ENCODE data around the gene BMP6.

BMP6 gene

DNA sequence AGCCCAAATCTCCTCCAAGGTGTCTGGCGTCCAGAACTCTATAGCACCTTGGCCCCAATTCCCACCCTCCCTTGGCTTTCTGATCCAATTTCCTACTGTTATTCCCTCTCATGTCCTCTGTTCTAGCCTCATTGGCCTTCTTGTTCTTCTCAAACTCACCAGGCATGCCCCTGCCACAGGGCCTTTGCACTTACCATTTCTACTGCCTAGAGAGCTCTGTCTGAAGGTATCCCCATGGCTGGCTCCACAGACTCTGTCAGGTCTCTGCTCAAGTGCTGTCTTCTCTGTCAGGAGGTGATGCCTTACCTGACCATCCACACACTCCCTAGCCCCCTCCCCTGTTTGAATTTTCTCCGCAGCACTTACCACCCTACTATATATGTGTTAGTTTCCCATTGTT, 5.6 kb upstream of the BMP6 start:
- DNase-seq: no peak

- peak; percentile 9 to 28 for DNase-seq
Measured at GRCh38 chr6:7721649-7722048, 4.2 kb upstream of the BMP6 start.

DNA sequence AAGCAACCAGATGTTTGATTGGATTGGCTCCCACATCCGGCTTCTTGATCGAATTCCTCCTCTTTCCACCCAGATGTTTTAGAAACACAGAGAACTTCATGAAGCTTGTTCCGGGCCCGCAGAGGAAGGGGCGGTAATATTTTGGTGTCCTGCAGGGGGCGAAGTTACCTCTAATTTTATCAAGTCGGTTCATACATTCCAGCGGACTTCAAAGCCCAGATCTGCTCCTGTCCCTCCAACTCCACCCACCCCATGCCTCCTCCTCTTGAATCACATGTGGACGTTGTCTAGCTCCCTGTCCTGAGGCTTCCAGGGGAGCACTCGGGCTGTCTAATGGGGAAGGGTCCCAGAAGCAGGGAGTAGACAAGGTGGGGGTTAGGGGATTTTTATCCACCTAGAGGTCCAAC, 2.9 kb upstream of the BMP6 start:
- peak; percentile 46 to 66 for DNase-seq

- no peak for DNase-seq
Measured at GRCh38 chr6:7723554-7723953, 2.3 kb upstream of the BMP6 start.

DNA sequence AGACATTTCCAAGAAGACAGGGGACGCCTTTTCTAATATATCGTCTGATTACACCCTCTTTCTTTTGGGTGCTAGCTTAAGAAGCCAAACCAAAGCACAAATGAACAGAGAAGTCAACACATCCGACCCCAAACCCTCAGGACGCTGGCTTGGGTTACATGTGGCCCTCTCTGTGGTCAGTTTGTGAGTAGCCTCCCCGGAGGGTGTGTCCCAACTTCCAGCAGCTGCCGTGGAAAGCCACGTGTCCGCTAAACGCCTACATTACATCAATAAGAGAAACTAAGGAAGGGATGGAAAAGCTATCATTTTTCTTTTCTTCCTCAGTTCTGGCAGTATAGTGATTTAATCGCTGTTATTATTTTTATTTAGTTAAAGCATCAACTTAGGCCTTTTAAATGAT, 487 bp upstream of the BMP6 start:
- no peak for DNase-seq

- DNase-seq: no peak
Measured at GRCh38 chr6:7726416-7727085, 652 bp downstream of the BMP6 start.

DNA sequence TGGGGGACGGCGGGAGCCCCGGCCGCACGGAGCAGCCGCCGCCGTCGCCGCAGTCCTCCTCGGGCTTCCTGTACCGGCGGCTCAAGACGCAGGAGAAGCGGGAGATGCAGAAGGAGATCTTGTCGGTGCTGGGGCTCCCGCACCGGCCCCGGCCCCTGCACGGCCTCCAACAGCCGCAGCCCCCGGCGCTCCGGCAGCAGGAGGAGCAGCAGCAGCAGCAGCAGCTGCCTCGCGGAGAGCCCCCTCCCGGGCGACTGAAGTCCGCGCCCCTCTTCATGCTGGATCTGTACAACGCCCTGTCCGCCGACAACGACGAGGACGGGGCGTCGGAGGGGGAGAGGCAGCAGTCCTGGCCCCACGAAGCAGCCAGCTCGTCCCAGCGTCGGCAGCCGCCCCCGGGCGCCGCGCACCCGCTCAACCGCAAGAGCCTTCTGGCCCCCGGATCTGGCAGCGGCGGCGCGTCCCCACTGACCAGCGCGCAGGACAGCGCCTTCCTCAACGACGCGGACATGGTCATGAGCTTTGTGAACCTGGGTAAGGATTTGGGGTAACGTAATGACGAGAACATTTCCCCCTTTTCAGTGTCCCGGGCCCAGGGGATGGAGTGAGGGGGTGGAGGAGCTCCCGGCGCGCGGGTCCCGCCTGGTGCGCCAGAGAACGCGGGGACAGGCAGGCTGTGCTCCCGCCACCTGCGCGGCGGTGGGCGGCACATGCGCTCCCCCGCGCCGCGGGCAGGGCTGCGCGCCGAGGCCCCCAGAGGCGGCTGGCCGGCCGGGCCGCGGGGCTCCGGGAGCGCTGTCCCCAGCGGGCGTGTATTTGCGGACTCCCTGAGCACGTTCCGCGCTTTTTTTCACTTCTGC, 1.4 kb downstream of the BMP6 start:
- no peak for DNase-seq

DNA sequence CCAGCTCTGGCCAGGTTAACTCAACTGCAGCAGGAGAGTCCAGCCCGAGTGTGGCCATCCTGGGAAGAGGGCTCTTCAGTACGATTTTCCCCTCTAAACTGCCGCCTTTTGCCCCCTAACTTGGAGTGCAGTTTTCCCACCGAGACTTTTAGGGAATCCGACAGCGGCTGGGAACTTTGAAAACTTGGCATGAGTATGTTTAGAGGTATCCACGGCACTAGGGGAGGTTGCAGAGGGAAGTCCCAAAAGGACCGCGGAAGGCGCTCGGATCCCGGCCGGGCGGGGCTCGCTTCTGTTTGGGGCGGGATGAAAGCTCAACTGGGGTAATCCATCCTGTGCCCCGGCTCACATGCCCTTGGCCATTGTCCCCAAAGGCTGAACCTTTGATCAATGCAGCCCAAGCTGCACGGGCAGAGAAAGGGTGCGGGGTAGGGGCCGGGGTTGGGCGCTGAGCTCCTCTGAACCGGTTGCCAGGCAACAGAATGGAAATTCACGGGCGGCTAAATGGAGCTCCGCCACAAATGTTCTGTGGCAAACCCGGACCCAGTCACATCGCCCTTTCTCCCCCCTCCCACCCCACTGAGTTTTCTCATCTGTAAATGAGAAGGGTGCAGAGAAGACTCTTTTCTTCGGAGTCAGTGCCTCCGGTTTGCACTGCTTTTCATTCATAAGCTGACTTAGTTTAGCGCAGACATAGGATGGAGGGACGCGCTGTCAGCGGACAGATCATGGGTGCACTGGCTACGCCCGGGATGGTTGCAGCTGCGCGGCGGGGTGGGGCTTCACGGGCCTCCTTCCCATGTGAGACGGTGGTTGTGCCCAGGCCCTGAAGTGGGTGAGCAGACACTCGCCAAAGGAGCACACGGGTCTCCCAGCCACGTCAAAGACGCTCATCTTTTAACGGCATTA, 2.3 kb downstream of the BMP6 start:
- DNase-seq: peak in 1 of 2 experiments; percentile 31

DNA sequence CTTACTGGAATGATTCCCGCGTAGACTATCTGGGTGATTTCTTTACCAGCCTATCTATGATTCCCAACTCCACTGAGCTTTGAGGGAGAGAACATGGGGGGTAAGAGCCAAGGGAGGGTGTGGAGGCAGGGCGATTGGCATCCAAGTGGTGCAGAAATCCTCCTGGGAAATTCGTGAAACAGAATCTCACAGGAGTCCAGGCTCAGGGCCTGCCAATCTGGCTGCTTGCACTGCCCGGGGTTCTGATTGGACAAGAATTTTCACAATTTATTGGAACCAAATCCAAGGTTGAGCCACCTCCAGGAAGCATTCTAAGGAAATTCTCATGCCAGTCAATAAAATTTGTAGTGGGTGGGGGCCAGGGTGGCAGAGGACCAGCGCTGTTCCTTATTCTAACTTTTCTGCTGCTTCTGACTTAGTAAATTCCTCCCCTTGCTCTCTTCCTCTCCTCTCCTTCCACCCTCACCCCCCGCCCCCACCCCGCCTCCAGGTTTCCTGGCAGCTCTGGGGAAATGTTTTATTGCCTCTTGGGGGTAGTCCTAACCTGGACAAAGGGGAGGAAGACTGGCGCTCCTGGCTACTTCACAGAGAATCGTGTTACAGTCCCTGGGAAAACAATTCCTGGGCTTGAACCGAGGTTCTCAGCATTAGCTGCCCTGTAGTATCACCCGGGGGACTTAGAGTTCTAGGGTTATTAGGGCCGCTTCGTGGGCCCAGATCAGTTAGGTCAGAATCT, 3.1 kb downstream of the BMP6 start:
- no peak for DNase-seq

- DNase-seq: no peak
Measured at GRCh38 chr6:7730001-7730783, 4.3 kb downstream of the BMP6 start.

DNA sequence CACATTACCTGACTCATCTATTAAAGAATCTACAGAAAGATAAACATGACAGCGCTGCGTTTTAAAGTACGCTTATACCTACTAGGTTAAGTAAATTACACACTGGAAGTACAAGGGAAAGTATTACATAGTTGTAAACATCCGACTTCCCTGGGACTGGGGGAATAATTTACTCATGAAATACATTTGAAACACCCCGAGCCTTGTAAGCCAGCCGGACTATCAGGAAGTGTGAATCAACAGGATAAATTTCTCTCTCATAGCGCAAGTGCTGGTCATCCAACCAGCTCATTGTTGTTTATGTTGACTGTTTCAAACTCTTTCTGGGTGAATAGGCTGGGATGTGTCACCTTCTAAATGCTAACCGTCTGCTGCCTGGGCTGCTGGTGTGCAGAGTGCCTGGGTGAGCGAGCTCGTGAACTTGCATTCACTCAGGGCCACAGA, 4.9 kb downstream of the BMP6 start:
- DNase-seq: no peak

DNA sequence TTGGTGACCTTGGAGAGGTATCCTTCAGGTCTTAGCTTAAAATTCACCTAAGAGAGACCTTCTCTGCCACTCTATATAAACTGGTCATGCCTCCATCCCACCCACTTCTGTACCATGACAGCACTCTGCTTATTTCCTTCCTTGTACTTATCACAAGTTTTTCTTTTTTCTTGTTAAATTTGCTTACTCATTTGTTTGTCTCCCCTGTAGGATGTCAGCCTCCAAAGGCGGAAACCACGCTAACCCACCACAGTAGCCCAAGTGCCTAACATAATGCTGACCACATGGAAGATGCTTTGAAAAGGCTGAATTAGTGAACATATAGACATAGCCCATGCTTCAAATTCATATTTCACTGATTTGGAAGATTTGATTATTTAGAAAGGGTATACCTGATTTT, 5.4 kb downstream of the BMP6 start:
- DNase-seq: no peak

- DNase-seq: no peak
Measured at GRCh38 chr6:7732228-7732627, 6.3 kb downstream of the BMP6 start.

DNA sequence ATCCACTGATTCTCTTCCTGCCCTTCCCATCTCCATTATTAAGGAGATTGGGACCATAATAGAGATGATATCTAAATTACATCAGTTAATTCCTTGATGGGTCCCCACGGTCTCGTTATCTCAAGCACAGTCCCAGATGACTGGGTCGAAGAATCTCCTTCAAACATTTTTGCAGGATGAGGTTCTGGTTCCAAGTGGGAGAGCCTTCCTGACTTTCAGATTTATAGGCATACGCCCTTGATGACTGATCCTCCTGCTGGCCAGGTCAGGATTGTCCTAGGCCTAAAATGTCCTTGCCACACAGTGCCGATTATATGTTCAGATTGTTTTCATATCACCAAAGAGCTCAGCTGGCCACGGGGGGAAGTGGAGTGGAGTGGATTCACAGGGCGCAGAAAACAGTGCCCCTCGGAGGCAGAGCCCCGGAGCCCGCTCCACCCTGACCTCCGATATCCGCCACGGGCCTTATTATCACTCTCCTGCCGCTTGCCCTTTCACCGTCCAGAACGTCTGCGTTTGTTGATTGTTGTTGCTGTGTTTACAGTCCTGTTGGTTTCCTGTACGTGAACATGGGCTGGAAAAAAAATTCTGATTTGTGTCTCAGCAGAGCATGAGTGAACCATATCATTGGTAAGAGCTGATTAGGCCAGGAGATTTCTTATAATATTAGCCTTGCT, 8.9 kb downstream of the BMP6 start:
- DNase-seq: no peak

DNA sequence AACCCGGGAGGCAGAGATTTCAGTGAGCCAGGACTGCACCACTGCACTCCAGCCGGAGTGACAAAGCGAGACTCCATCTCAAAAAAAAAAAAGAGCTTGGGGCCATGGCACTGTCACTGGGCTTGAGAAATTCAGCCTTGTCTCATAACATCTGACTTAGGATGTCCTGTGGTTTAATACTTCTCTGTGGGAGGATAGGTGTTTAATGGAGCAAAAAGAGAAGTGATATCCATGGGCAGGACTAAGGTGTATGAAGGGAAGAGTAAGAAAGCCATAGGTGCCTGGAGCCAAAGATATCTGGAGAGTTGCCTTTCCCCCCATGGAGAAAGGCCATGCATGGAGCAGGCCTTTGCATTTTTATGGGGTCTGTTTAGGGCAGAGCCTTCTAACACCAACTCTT, 11.2 kb downstream of the BMP6 start:
- DNase-seq: no peak

GRCh38 chr6:7737867-7738266, 12.0 kb downstream of the BMP6 start:
- DNase-seq: no peak

- DNase-seq: no peak
Measured at GRCh38 chr6:7742223-7742785, 16.4 kb downstream of the BMP6 start.

GRCh38 chr6:7745942-7746341, 20.0 kb downstream of the BMP6 start:
- DNase-seq: no peak

DNA sequence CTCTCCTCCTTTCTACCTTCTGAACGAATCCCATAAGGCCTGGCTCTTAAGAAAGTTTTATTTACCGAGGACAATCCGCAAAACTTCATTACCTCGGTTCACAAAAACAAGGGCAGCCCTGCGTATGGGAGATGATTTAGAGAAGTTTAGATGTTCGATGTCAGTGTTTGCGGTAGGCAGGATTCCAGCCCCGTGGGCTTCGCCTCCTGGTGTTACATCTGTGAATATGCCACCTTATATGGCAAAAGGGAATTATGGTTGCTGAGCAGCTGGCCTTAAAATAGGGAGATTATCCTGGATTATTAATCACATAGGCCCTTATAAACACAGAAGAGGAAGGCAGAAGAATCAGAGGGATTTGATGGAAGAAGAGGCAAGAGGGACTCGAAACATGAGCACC, 21.1 kb downstream of the BMP6 start:
- DNase-seq: no peak

DNA sequence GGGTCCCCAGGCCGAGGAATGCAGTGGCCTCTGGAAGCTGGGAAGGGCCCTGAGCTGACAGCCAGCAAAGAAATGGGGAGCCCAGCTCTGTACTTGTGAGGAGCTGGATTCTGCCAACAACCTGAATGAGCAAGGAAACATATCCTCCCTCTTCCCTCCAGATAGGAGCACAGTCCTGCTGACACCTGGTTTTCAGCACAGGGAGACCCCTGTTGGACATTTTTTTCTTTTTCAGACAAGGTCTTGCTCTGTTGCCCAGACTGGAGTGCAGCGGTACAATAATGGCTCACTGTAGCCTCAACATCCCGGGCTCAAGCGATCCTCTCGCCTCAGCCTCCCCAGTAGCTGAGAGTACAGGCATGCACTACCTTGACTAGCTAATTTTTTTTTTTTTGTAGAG, 21.5 kb downstream of the BMP6 start:
- no peak for DNase-seq

Data from NCI-H446 (cell line).